Stromal cell of bone marrow (primary cell): ENCODE measurements around the gene SLC24A4.

Experiments used
- DNase-seq: peaks from one replicate; pipeline ENCODE4 v3.0.0-alpha.2; 2012; ENCODE audit warnings: low read depth

Gene SLC24A4

DNA sequence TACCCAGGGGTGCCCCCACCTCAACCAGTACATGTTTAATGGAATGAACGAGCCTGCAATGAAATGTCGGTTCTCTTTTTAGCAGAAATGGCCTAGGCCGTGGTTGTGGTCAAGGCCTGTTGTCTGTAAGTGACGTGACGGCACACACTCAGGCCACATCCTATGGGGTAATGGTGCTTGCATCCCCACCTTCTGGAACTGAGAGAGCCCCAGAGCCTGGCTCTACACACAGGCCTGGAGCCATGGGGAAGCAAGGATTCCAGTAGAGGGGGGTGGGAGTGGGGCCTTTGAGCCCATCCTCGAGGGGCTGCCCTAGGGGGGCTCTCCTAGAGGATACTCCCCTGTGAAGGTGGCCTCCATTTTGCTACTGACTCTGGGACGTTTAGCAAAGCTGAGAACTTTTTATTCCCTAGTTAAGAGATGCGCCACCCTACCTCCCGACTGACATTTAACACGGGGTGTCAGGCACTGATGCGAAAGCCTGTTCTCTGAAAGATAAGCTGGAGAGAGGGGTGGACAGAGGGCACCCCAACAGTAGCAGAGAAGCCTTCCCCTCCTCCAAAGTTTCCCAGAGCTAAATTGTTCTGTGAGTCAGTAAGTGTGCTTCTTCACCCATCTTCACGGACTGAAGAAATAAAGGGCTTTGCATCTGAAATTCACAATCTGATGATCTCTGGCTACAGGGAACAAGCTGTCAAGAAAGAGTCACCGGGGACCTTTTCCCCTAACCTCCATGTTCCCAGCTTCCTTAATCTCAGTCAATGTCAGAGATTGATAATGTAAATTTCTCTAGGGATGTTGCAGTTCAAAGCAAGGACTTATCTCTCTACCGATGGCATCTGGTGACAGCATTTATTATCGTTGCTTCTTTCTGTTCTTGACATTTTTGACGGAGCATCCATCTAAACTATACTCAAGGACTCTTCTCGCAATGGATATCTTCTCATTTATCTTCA, 197.4 kb downstream of the SLC24A4 start:
- no peak for DNase-seq

DNA sequence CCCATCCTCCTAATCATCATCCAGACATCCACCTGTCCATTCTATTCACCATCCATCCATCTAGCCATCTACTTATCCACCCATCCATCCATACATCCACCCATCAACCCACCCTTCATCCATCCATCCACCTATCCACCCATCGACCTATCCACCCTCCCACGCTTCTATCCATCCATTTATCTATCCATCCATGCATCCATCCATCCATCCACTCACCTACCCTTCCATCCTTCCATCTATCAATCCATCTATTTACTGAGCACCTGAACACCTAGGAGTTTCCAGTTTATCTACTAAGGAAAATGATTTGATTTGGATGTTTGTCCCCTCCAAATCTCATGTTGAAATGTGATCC, 198.1 kb downstream of the SLC24A4 start:
- no peak for DNase-seq

DNA sequence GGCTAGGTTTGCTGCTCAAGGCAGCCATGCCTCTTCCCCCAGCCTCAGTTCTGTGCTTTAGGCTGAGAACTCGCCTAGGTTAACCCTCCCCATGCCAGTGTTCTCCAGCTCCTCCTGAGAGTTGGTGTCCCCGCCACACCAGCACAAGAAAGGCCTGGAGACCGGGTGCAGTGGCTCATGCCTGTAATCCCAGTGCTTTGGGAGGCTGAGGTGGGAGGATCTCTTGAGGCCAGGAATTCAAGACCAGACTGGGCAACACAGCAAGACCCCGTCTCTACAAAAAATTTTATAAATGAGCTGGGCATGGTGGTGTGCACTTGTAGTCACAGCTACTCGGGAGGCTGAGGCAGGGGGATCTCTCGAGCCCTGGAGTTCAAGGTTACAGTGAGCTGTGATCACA, 200.8 kb downstream of the SLC24A4 start:
- no peak for DNase-seq

DNA sequence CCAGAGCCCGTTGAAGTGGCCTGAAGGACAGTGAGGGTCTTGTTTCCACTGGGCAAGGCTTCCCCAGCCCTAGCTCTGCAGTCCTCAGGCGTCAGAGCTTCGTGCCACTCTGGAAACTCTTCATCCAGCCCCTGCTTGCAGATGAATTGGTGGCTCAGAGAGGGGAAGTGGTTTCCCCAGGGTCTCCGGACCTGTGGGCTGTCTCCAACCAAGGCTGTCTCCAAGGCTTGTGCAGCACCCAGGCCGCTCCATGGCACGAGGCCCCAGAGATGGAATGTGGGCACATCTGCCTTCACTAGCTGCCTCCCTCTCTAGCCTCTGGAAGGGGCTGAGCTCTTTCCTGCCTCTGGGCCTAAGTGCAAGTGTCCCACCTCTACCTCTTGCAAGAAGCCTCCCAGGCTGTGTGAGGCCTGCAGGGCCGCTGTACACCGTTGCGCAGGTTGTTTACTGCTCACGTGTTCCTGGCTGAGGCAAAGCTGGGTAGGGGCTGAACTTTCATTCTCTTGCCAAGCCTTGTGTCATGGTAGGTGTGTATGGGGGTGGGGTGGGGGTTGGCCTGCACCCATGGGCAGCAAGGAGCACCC, 201.7 kb downstream of the SLC24A4 start:
- no peak for DNase-seq

DNA sequence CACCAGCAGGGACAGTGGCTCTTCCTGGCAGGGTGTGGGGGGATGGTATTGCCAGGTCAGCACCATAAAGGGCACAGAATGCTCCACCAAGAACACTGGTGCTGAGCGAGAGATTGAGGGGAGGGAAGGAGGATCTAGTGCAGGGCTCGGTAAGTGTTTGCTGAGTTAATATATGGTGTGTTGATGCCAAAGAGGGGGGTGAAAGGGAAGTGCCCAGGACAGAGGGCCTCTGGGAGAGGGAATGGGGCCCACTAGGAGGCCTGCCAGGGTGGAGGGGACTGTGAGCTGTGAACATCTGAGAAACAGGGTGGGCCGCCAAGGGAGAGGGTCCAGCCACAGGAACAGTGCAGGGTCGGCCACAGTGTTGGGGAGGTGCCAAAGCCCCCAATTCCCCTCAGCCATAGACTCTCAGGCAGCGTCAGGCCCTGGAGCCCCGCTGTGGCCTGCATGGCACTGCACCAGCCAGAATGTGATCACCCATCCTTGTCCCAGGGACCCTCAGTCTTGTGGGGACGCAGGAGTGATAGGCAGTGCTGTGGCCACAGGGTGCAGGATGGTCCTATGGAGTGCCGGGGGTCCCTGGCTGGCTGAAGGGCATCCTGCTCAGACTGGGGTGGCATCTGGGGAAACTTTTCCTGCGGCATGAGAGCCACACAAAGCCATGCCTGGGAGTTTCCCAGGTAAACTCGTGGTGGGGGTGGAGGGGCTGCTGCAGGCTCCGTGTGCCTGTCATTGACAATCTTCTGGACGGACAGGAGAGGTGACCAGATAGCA, 202.5 kb downstream of the SLC24A4 start:
- no peak for DNase-seq

DNA sequence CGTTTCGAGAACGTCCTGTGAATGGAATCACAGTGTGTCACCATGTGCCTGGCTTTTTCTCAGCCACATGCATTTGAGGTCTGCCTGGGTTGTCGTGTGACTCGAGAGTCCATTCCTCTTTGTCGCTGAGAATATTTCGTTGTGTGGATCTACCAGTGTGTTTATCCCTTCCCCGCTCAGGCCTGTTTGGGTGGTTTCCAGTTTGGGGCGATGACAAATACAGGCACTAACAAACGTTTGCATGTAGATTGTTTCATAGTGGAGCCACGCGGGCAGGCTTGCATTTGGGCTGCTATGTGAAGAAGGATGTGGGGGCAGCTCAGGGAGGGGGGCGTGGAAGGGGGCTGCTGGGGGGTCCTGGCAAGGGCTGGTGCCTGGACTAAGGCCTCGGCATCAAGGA, 204.8 kb downstream of the SLC24A4 start:
- no peak for DNase-seq

DNA sequence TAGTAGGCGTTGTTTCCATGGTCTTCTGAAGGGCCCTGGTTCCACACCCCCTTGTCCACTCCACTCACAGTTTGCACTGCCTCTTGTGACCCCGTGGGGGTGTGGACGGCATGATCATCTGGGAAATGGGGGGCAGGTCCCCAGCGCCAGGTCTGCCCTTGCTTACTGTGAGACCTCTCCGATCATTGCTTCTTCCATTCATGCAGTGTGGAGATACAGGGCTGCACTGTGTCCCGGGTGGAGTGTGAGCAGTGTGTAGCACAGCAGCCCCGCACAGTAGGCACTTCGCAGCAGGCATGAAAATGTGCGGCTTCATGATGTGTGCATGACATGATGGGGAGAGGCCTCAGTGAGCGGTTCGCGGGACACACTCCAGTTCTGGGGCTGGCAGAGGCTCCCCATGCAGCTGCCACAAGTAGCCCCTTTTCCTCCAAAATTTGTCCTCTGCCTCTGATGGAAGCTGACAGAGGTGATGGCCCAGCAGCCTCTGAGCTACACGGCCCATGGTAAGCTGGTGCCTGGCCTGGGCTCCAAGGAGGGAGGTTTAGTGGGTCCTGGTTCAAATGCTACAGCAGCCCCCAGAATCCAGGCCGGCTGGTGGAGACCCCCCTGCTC, 205.6 kb downstream of the SLC24A4 start:
- DNase-seq, result no peak

DNA sequence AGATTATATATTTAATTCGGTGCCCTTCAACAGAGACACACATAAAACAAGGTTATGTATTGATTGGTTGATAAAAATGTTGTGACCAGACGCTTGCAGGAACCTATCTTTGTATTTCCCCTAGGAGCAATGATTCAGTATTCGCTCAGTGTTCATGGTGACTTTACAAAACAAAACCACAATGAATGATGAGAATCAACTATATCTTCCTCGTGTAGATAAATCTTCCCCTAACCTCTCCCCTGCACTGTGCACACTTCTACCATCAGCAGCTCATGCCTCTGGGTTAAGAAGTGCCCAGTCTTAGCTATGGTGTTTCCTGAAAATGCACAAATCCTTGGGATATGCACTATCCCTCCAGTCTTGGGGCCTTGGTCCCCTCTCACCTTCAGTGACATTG, 206.9 kb downstream of the SLC24A4 start:
- no peak for DNase-seq

DNA sequence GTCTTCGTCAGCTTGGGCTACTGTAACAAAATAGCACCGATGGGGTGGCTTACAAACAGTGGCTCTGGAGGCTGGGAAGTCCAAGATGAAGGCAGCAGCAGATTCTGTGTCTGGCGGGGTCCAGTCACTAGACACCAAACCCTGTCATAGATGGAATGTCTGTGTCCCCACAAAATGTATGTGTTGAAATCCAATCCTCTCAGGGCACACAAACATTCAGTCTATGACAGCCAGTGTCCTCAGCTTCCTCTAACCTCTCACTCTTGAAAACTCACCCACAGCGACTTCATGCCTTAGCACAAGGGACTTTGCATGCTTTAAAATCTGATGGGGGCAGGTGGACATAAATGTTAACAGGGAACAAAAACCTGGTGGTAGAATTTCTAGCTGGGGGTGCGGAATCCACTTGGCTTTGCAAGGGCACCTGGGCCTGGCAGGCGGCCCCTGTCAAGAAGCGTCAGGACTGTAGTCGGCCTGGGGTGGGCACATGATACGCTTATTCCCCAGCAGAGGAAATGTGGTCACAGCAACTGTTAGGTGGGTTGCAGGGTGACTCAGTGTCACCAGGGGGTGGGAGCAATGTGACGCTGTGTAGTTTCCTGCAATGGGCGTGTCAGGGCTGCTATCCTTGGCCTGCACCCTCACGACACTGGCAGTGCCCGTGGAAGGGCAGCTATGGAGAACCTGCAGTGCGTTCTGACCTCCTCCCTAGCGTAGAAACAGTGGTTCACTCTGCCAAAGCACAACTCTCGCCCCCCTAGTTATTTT, 208.3 kb downstream of the SLC24A4 start:
- DNase-seq, result no peak

DNA sequence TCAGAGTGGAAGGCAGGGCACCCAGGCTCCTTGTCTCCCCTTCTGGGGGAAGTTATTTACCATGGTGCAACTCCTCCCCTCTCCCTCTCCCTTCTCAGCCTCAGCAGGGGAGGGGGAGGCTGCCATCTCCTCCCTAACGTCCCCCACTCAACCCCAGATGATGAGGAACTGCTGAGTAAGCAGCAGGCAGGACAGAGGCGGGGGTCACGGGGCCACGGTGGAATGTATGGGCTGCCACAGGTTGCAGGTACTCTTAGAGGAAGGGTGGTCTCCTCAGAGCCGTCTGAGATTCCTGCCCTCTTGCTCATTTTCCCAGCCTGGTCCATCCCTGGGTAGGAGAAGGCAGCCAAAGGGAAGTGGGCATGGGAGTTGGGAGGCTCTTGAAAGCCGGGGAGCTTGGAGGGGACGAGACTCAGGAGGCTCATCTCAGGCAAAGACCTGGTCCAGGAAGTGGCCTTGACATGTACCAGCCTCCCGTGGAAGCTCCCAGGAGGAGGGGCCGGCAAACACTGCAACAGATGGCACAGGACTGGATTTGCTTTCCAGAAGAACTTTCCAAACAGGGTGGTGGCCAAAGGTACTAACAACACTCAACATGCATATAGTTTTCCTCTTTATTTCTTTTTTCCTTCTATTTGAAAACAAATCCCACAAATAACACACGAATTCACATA, 209.7 kb downstream of the SLC24A4 start:
- DNase-seq, result no peak

DNA sequence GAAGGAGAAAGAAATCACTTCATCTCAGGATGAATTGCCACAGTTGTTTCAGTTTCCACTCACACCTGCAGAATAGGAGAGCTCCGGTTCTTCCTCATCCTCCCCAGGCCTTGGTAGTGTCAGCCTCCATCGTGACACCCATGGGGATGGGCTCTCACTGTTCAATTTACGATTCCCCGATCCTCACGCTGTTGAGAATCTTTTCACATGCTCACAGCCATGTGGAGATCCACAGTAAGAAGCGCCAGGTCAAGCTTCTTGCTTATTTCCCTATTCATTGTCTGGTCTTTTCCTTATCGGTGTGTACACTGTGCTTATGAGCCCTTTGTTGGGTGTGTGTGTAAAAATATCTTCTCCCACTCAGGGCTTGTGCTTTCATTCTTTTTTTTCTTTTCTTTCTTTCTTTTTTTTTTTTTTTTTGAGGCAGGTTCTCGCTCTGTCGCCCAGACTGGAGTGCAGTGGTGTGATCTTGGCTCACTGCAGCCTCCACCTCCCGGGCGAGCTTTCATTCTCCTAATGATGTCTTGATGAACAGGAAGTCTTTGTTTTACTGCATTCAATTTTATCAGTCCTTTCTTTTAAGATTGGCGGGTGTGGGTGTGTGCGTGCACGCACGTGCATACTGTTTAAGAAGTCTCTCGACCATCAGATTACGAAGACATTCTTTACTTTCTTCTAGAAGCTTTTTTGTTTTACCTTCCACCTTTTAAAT, 212.1 kb downstream of the SLC24A4 start:
- no peak for DNase-seq

DNA sequence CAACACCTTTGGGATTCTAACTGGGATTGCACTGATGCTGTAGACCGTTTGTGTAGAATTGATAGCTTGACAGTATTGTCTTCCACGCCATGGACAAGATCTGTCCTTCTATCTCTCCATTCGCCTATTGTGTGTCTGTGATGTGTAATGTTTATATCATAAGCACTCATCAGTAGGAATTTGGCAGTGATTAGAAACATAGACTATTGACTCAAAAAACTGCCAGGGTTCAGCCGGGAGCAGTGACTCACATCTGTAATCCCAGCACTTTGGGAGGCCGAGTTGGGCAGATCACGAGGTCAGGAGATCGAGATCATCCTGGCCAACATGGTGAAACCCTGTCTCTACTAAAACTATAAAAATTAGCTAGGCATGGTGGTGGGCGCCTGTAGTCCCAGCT, 213.3 kb downstream of the SLC24A4 start:
- DNase-seq, result peak; percentile 79

DNA sequence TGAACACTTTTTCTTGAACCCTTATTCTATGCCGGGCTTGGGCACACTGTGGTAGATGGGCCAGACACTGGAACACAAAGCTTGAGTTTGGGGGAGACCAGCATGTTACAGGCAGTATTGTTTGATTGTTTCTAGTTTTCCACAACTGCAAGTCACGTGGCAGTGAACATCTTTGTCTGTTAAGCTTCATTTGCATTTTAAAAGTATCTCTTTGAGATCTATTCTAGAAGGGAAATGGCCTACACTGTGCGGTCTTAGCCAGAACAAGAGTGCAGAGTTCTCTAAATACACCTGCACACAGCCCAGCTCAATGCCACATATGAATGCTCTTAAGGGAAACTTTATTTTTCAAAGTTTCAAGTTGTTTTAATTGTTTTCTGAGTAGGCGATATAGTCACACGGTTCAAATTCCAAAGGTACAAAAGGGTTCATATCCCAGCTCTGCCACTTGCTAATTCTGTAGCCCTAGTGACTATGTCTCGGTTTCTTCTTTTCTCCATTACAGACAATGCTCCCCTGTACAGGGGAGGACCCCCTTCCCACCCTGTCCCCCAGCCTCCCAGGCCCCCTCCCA, 215.5 kb downstream of the SLC24A4 start:
- DNase-seq, result no peak

DNA sequence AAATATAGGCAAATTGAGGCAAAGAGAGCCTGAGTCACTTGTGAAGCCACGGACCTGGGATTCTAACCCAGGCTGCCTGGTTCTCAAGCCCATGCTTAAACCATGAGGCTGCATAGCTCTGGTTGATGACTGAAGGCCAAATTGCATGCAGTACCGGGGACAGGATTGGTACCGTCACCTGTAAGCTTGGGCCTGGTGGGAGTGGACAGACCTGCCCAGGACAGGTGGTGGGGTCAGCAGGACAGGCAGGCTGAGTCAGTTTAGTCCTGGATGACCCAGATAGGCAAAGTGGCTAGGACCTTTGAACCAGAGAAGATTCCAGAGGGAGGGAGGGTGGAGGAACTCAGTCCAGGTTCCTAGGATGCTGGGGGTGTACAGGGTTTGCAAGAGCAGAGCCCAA, 216.5 kb downstream of the SLC24A4 start:
- no peak for DNase-seq

DNA sequence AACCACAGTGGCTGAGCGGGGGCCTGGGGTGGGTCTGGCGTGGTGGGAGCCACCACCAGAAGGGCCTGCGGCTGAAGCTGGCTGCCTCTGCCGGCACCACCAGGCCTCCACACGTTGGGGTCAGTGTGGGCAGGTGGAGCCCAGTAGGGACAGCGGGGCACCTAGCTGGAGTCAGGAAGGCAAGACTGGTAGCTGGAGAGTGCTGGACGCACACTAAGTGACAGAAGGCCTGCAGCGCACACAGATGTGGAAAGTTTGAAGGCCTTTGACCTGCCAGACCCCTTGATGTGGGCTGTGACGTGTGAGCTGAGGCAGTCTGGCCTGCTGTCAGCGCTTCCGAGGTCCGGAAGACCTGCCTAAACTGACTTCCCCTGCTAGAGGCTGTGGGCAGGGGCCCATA, 216.9 kb downstream of the SLC24A4 start:
- DNase-seq, result no peak

DNA sequence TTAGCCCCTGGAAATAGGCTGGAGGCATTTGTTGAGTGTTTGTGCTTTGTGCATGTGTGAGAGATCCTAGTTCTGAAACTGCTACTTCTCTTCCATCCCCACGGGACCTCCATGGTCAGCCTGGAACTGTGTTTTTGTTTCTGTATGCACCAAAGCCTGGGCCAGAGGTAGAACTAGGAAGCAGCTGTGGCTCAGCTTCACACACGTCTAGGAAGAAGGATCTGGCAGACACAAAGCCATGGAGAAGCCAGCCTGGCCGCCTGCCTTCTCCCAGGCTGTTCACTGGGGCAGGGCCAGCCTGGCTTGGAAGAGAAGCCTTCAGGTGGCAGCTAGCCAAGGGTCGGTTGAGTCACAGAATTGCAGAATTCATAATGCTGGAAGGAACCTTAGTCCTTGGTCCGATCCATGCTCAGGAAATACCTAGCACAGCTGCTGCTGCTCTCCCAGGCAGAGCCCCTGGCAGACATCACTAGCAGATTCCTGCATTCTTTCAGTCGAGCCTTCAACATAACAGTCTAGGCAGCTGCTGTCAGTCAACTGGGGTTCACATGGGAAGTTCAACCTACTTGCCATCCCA, 217.6 kb downstream of the SLC24A4 start:
- peak; percentile 99 for DNase-seq

DNA sequence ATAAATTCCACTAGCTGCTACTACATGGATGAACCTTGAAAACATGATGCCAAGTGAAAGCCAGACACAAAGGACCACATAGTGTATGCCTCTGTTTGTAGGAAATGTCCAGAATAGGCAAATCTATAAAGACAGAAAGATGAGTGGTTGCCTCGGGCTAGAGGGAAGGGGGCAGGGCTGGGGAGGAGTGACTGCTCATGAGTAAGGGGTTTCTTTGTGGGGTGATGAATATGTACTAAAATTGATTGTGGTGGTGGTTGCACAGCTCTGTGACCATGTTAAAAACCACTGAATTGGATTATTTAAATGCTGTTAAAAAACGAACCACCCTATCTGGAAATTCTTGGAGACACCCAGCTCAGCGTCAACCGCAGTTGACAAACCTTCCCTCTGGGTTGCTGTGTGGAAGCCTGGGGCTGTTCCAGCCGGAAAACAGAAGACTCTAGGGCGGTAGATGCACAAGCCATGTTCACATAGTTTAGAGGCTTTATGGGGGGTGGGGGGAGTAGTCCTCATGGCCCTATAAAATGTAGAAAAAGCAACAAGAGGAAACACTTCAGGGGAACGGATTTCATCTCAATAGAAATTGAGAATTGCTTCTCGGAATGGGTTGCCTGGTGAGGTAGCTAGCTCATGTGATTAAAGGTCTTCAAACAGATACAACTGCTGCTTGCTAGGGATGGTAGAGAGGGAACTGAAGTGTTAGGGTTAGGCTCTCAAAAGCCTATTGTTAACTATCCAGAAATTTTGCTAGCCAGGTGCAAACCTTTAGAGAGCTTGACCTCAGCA, 220.0 kb downstream of the SLC24A4 start:
- DNase-seq, result no peak

DNA sequence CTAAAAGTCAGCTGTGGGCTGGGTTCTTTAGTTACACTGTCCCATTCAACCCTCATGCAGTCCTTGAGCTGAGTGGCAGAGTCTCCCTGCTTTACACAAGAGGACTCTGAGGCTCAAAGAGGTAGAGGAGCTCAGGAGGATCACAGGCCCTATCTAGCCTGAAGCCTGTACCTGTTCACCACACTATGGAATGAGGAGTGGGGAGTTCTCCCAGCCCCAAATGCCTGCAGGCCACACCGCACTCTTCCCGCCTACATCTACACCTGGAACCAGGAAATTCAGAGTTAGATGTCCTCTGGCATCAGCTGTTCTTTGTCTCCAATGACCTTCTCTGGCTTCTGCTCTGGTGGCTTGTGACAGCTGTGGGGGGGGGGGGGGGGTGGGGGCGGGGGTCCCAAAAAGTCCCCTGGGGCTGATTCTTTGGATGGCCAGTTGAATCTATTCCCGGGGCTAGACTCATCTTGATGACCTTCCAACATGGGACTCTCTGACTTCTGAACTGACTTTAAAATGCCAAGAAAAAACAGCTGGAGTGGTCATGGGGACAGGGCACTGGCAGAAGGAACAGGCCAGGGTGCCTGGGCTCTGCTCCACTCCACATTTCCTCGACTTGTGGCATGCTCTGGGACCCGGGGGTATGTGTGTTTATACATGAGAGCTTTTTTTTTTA, 221.2 kb downstream of the SLC24A4 start:
- DNase-seq, result no peak
